ENCODE results near the gene TMEM106B.

TMEM106B gene

GRCh38 chr7:12229046-12229445 lies 18.0 kb downstream of the TMEM106B start:
- no peak for DNase-seq

GRCh38 chr7:12231097-12231496 lies 20.0 kb downstream of the TMEM106B start:
- DNase-seq = no peak

- DNase-seq = no peak
These were observed 22.1 kb downstream of the TMEM106B start for GRCh38 chr7:12233175-12233574.

- no peak for DNase-seq
These were observed 23.3 kb downstream of the TMEM106B start for GRCh38 chr7:12234334-12234865.

- DNase-seq = no peak
These were observed 24.9 kb downstream of the TMEM106B start for GRCh38 chr7:12235970-12236369.

GRCh38 chr7:12237007-12237406 lies 25.9 kb downstream of the TMEM106B start:
- DNase-seq = no peak

GRCh38 chr7:12239806-12240205 lies 28.7 kb downstream of the TMEM106B start:
- no peak for DNase-seq

- DNase-seq = no peak
These were observed 33.0 kb downstream of the TMEM106B start for GRCh38 chr7:12244129-12244528.

GRCh38 chr7:12244694-12245093 lies 33.6 kb downstream of the TMEM106B start:
- no peak for DNase-seq

- no peak for DNase-seq
These were observed 38.6 kb downstream of the TMEM106B start for GRCh38 chr7:12249706-12250105.

GRCh38 chr7:12250232-12250631 lies 39.1 kb downstream of the TMEM106B start:
- DNase-seq = no peak

- no peak for DNase-seq
These were observed 45.0 kb downstream of the TMEM106B start for GRCh38 chr7:12256090-12256489.

GRCh38 chr7:12257582-12257981 lies 46.5 kb downstream of the TMEM106B start:
- peak; percentile 22 for DNase-seq

GRCh38 chr7:12258074-12258473 lies 47.0 kb downstream of the TMEM106B start:
- DNase-seq = no peak

GRCh38 chr7:12267542-12267941 lies 56.4 kb downstream of the TMEM106B start:
- DNase-seq = no peak

GRCh38 chr7:12269100-12269895 lies 58.2 kb downstream of the TMEM106B start:
- no peak for DNase-seq

GRCh38 chr7:12281038-12281437 lies 69.9 kb downstream of the TMEM106B start:
- no peak for DNase-seq

- no peak for DNase-seq
These were observed 76.8 kb downstream of the TMEM106B start for GRCh38 chr7:12287901-12288300.

GRCh38 chr7:12289996-12290395 lies 78.9 kb downstream of the TMEM106B start:
- no peak for DNase-seq

GRCh38 chr7:12290761-12291160 lies 79.7 kb downstream of the TMEM106B start:
- no peak for DNase-seq

GRCh38 chr7:12291870-12292269 lies 80.8 kb downstream of the TMEM106B start:
- DNase-seq = no peak
